Liver (tissue), 9 donors: ENCODE results near the gene SYNGR3. TPM values are rescaled to one million over a fixed set of nuclear protein-coding genes. Genes with fewer than 3 reads are reported as not detected.

ENCODE experiments used
- DNase-seq: peaks from one replicate; pipeline ENCODE4 v3.0.0-alpha.2; 2017; ENCODE audit warnings: low spot score
- H3K27ac ChIP-seq, 2 donors: one replicate each; pipeline ENCODE4 v1.7.0; 2013; ENCODE audit warnings: inconsistent platforms in 2 of 2, low read length in 2 of 2, control low read depth in 1 of 2, low read depth in 1 of 2, mild to moderate bottlenecking in 1 of 2
- H3K27me3 ChIP-seq, 4 donors: one replicate each; pipeline versions ENCODE4 v1.6.1 to v1.7.0; 2013; ENCODE audit warnings: low read length in 3 of 4, inconsistent platforms in 1 of 4, mild to moderate bottlenecking in 1 of 4, moderate library complexity in 1 of 4; ENCODE audit not compliant: control insufficient read depth in 4 of 4, insufficient read depth in 4 of 4
- H3K36me3 ChIP-seq, 4 donors: one replicate each; pipeline versions ENCODE4 v1.6.1 to v1.7.0; 2013; ENCODE audit warnings: low read length in 3 of 4, mild to moderate bottlenecking in 3 of 4, low read depth in 1 of 4, moderate library complexity in 1 of 4; ENCODE audit not compliant: control insufficient read depth in 4 of 4, insufficient read depth in 3 of 4
- H3K4me1 ChIP-seq, 4 donors: one replicate each; pipeline versions ENCODE4 v1.6.1 to v1.7.0; 2013; ENCODE audit warnings: low read length in 3 of 4, mild to moderate bottlenecking in 3 of 4, moderate library complexity in 1 of 4; ENCODE audit not compliant: control insufficient read depth in 4 of 4, insufficient read depth in 4 of 4
- H3K4me3 ChIP-seq, 3 donors: one replicate each; pipeline versions ENCODE4 v1.6.1 to v1.7.0; 2013; ENCODE audit warnings: low read length in 3 of 3, control low read depth in 1 of 3, low read depth in 1 of 3, mild to moderate bottlenecking in 1 of 3
- H3K9ac ChIP-seq, 2 donors: one replicate each; pipeline ENCODE4 v1.7.0; 2013; ENCODE audit warnings: low read length in 2 of 2, mild to moderate bottlenecking in 2 of 2, moderate library complexity in 2 of 2, control low read depth in 1 of 2, low read depth in 1 of 2
- H3K9me3 ChIP-seq, 4 donors: one replicate each; pipeline versions ENCODE4 v1.6.1 to v1.7.0; 2013; ENCODE audit warnings: low read length in 3 of 4; ENCODE audit not compliant: control insufficient read depth in 4 of 4
- CTCF ChIP-seq: fragments of 150-350 bp; IDR thresholded peaks from 2 replicates; pipeline ENCODE4 v1.5.1; 2017; ENCODE audit warnings: improper control_type of control experiment, low read depth, low read length; ENCODE audit not compliant: missing input control
- FOXA1 ChIP-seq: IDR thresholded peaks from 2 replicates; pipeline ENCODE4 v1.6.1; 2016; ENCODE audit warnings: antibody characterized with exemption
- GABPA ChIP-seq, 2 donors: IDR thresholded peaks in 1 of 2; conservative IDR thresholded peaks in 1 of 2; 2 replicates each; pipeline ENCODE4 v1.6.1; 2016; ENCODE audit warnings: antibody characterized with exemption in 2 of 2, mild to moderate bottlenecking in 1 of 2, moderate library complexity in 1 of 2
- HNF4A ChIP-seq, 2 donors: conservative IDR thresholded peaks; 2 replicates each; pipeline ENCODE4 v1.6.1; 2016; ENCODE audit warnings: antibody characterized with exemption in 2 of 2, mild to moderate bottlenecking in 2 of 2
- JUND ChIP-seq, 2 donors: IDR thresholded peaks; 2 replicates each; pipeline ENCODE4 v1.6.1; 2016; ENCODE audit warnings: antibody characterized with exemption in 2 of 2
- REST ChIP-seq: IDR thresholded peaks from 2 replicates; pipeline ENCODE4 v1.6.1; 2016; ENCODE audit warnings: antibody characterized with exemption, mild to moderate bottlenecking
- SP1 ChIP-seq: IDR thresholded peaks from 2 replicates; pipeline ENCODE4 v1.6.1; 2018; ENCODE audit warnings: antibody characterized with exemption, mild to moderate bottlenecking
- TAF1 ChIP-seq: conservative IDR thresholded peaks from 2 replicates; pipeline ENCODE4 v1.6.1; 2016; ENCODE audit warnings: antibody characterized with exemption, mild to moderate bottlenecking
- YY1 ChIP-seq: IDR thresholded peaks from 2 replicates; pipeline ENCODE4 v1.6.1; 2016; ENCODE audit warnings: antibody characterized with exemption, mild to moderate bottlenecking
- WGBS: extraction: QIAGEN DNeasy Blood & Tissue Kit; methylation state at CpG from one replicate; pipeline ENCODE4 v1.1.7; 2013; 5-methylcytosine and 5-hydroxymethylcytosine counted together
- polyA plus RNA-seq, 2 donors: library from polyadenylated mRNA; stranded (reverse) in 1 of 2; unstranded in 1 of 2; fragments of 200-250 nt in 1 of 2; fragments of >200 nt in 1 of 2; fragmentation: Nextera tagmentation in 1 of 2; extraction: Ambion mirVana in 1 of 2; gene quantifications; one replicate each; pipeline versions ENCODE4 v1.2.1 to v1.2.3, GENCODE V29; 2013 to 2015
- total RNA-seq, 2 donors: library from RNA; depleted of rRNA; stranded (reverse); fragments of >200 nt; gene quantifications; one replicate each; pipeline ENCODE4 v1.2.3, GENCODE V29; 2014
- donor health status: healthy.
- donor health status: healthy.
- donor health status: healthy.
- donor health status: healthy.
- donor health status: healthy.

SYNGR3 gene
- total and polyA plus RNA-seq, 4 donors, result 0.09 to 0.47 (median 0.17) TPM; not detected in 1

- no peak for TF ChIP-seq YY1
- no peak for TF ChIP-seq FOXA1
- no peak for TF ChIP-seq CTCF
- TF ChIP-seq HNF4A (conservative IDR thresholded peaks at IDR 0.05), result no peak
- no peak for TF ChIP-seq TAF1
These were observed 7.7 kb upstream of the SYNGR3 start (continued) for GRCh38 chr16:1982013-1982433.

- Histone ChIP-seq H3K36me3 (peaks cover 0 to 22% (median under 1%) of the 10 kb centered on the region in 4 donors), H3K9ac (no peak overlapping the region), H3K27ac (peak overlapping the region; percentile 83 to 87), H3K4me1 (peaks cover 5 to 31% (median 17%) of the 10 kb centered on the region in 4 donors), H3K9me3 (no peaks in the 10 kb centered on the region), H3K27me3 (no peaks in the 10 kb centered on the region), H3K4me3 (peak overlapping the region in 2 of 3 donors; percentile 39 to 90)
- no peak for TF ChIP-seq JUND (IDR thresholded peaks at IDR 0.05)
- no peak for TF ChIP-seq CTCF
- TF ChIP-seq REST, result no peak
- TF ChIP-seq FOXA1, result no peak
- no peak for TF ChIP-seq SP1
- no peak for TF ChIP-seq GABPA (IDR thresholded peaks at IDR 0.05 in 1 of 2, conservative IDR thresholded peaks at IDR 0.05 in 1 of 2)
- TF ChIP-seq YY1, result no peak
- TF ChIP-seq HNF4A (conservative IDR thresholded peaks at IDR 0.05), result no peak
- DNase-seq, result no peak
- WGBS, result 40% methylated on average over 19 of the region's 19 CpGs
These were observed 6.7 kb upstream of the SYNGR3 start for GRCh38 chr16:1982991-1983543.
